CD4-positive, alpha-beta T cell treated with Interferon alpha-2 for 1 hour (primary cell): ENCODE measurements around the gene AP1S1.

Source experiments
- DNase-seq, 2 donors: peaks; one replicate each; pipeline ENCODE4 v3.0.0-alpha.2; 2020 to 2022

AP1S1 gene

GRCh38 chr7:101202603-101202918 lies 48.3 kb downstream of the AP1S1 start:
- DNase-seq, result no peak

GRCh38 chr7:101203740-101204738 lies 49.8 kb downstream of the AP1S1 start:
- peak; percentile 18 to 44 for DNase-seq

GRCh38 chr7:101205901-101206664 lies 51.8 kb downstream of the AP1S1 start:
- DNase-seq, result no peak

GRCh38 chr7:101206665-101207042 lies 52.4 kb downstream of the AP1S1 start:
- no peak for DNase-seq

- no peak for DNase-seq
These were observed 53.2 kb downstream of the AP1S1 start for GRCh38 chr7:101207459-101207858.

- no peak for DNase-seq
These were observed 54.5 kb downstream of the AP1S1 start for GRCh38 chr7:101208794-101209193.

GRCh38 chr7:101210143-101210542 lies 55.9 kb downstream of the AP1S1 start:
- no peak for DNase-seq
